HG02970 (cell line): Measurements from ENCODE around the gene NAA10.

ENCODE experiments used
- ATAC-seq: cut with Tn5 transposase; IDR thresholded peaks from one replicate; pipeline ENCODE4 v1.9.1; 2021; ENCODE audit warnings: mild to moderate bottlenecking, moderate library complexity, moderate number of reproducible peaks; ENCODE audit not compliant: unreplicated experiment, low FRiP score

The NAA10 gene

GRCh38 chrX:153911798-153912197 lies 23.0 kb downstream of the NAA10 start:
- ATAC-seq: no peak

- no peak for ATAC-seq
Observed at GRCh38 chrX:153910446-153910845, 24.4 kb downstream of the NAA10 start.

GRCh38 chrX:153909980-153910360 lies 24.9 kb downstream of the NAA10 start:
- ATAC-seq: no peak

GRCh38 chrX:153909024-153909979 lies 25.5 kb downstream of the NAA10 start:
- ATAC-seq: no peak

- no peak for ATAC-seq
Observed at GRCh38 chrX:153908219-153908860, 26.5 kb downstream of the NAA10 start.

- ATAC-seq: no peak
Observed at GRCh38 chrX:153907456-153907855, 27.4 kb downstream of the NAA10 start.

GRCh38 chrX:153906126-153906917 lies 28.5 kb downstream of the NAA10 start:
- ATAC-seq: no peak

- no peak for ATAC-seq
Observed at GRCh38 chrX:153905481-153906095, 29.2 kb downstream of the NAA10 start.

GRCh38 chrX:153903991-153904957 lies 30.6 kb downstream of the NAA10 start, which contains the start of gene AVPR2:
TSS of gene AVPR2 (plus strand) at chrX:153904673. CDS start at chrX:153905146, 473 bp downstream.
- no peak for ATAC-seq

GRCh38 chrX:153903238-153903980 lies 31.4 kb downstream of the NAA10 start:
- no peak for ATAC-seq

GRCh38 chrX:153902385-153902784 lies 32.5 kb downstream of the NAA10 start:
- ATAC-seq: no peak

GRCh38 chrX:153901753-153902140 lies 33.1 kb downstream of the NAA10 start:
- no peak for ATAC-seq

- peak; percentile 69 for ATAC-seq
Observed at GRCh38 chrX:153900831-153901752, 33.7 kb downstream of the NAA10 start.

- no peak for ATAC-seq
Observed at GRCh38 chrX:153897899-153898298, 36.9 kb downstream of the NAA10 start.

- no peak for ATAC-seq
Observed at GRCh38 chrX:153889123-153889522, 45.7 kb downstream of the NAA10 start.

- no peak for ATAC-seq
Observed at GRCh38 chrX:153888344-153888743, 46.5 kb downstream of the NAA10 start.

GRCh38 chrX:153887385-153887784 lies 47.5 kb downstream of the NAA10 start:
- ATAC-seq: no peak

- no peak for ATAC-seq
Observed at GRCh38 chrX:153886915-153887314, 47.9 kb downstream of the NAA10 start.
